OCI-LY1 (cell line): Measurements from ENCODE around the gene POLR2E.

ENCODE experiments used
- H2AFZ ChIP-seq: fragments of 200-600 bp; sonication (generic), shearing (Covaris generic); 2 replicates; pipeline ENCODE4 v1.6.0; 2014; ENCODE audit warnings: antibody characterized with exemption, mild to moderate bottlenecking, low read length
- H3F3A ChIP-seq: fragments of 200-600 bp; sonication (generic), shearing (Covaris generic); 2 replicates; pipeline ENCODE4 v1.6.0; 2014; ENCODE audit warnings: mild to moderate bottlenecking, antibody characterized with exemption, low read length, moderate library complexity; ENCODE audit not compliant: insufficient read depth
- H3K27ac ChIP-seq: fragments of 200-600 bp; sonication (generic); 2 replicates; pipeline ENCODE4 v1.5.1; 2014; ENCODE audit warnings: low read length, mixed run types, mild to moderate bottlenecking, low read depth; ENCODE audit not compliant: poor library complexity, severe bottlenecking
- H3K27me3 ChIP-seq: fragments of 200-600 bp; sonication (generic); 2 replicates; pipeline ENCODE4 v1.6.0; 2014; ENCODE audit warnings: antibody characterized with exemption, mild to moderate bottlenecking, low read length, moderate library complexity; ENCODE audit not compliant: insufficient read depth
- H3K36me3 ChIP-seq: fragments of 200-600 bp; sonication (generic); 2 replicates; pipeline ENCODE4 v1.6.1; 2014; ENCODE audit warnings: mild to moderate bottlenecking, antibody characterized with exemption, low read length, moderate library complexity, mixed read lengths; ENCODE audit not compliant: insufficient read depth
- H3K4me1 ChIP-seq: fragments of 200-600 bp; sonication (generic); 2 replicates; pipeline ENCODE4 v1.5.1; 2014; ENCODE audit warnings: mild to moderate bottlenecking, low read length, moderate library complexity; ENCODE audit not compliant: insufficient read depth, severe bottlenecking
- H3K4me2 ChIP-seq: fragments of 200-600 bp; sonication (generic), shearing (Covaris generic); 2 replicates; pipeline ENCODE4 v1.6.1; 2014; ENCODE audit warnings: low read length
- H3K4me3 ChIP-seq: fragments of 200-600 bp; sonication (generic); 2 replicates; pipeline ENCODE4 v1.5.1; 2014; ENCODE audit warnings: low read length, low read depth, mild to moderate bottlenecking, mixed read lengths; ENCODE audit not compliant: poor library complexity, severe bottlenecking
- H3K79me2 ChIP-seq: fragments of 200-600 bp; shearing (Covaris generic); 2 replicates; pipeline ENCODE4 v1.6.1; 2016; ENCODE audit warnings: mixed run types, low read length, mixed read lengths; ENCODE audit not compliant: insufficient read depth
- H3K9ac ChIP-seq: fragments of 200-600 bp; sonication (generic), shearing (Covaris generic); 2 replicates; pipeline ENCODE4 v1.6.1; 2014; ENCODE audit warnings: mild to moderate bottlenecking, low read length, mixed read lengths
- H3K9me2 ChIP-seq: fragments of 200-600 bp; sonication (generic), shearing (Covaris generic); 2 replicates; pipeline ENCODE4 v1.6.1; 2014; ENCODE audit warnings: low read depth, mild to moderate bottlenecking, low read length, mixed read lengths
- H3K9me3 ChIP-seq: fragments of 200-600 bp; shearing (Covaris generic); 2 replicates; pipeline ENCODE4 v1.6.1; 2014; ENCODE audit warnings: low read length, mixed read lengths
- H4K20me1 ChIP-seq: fragments of 200-600 bp; sonication (generic), shearing (Covaris generic); 2 replicates; pipeline ENCODE4 v1.6.0; 2016; ENCODE audit warnings: mild to moderate bottlenecking, low read length; ENCODE audit not compliant: insufficient read depth
- EZH2 ChIP-seq: fragments of 200-600 bp; sonication (generic), shearing (Covaris generic); IDR thresholded peaks from 2 replicates; pipeline ENCODE4 v1.8.0; 2017; ENCODE audit warnings: borderline replicate concordance, mixed run types, mild to moderate bottlenecking, antibody characterized with exemption, low read length, moderate library complexity, mixed read lengths
- TF ChIP-seq, protein P1 (sequence below): fragments of 200-600 bp; sonication (generic), shearing (Covaris generic); IDR thresholded peaks from 2 replicates; pipeline ENCODE4 v1.5.1; 2017; ENCODE audit warnings: mild to moderate bottlenecking, antibody characterized with exemption, low read length, moderate library complexity, mixed read lengths

The POLR2E gene

DNA sequence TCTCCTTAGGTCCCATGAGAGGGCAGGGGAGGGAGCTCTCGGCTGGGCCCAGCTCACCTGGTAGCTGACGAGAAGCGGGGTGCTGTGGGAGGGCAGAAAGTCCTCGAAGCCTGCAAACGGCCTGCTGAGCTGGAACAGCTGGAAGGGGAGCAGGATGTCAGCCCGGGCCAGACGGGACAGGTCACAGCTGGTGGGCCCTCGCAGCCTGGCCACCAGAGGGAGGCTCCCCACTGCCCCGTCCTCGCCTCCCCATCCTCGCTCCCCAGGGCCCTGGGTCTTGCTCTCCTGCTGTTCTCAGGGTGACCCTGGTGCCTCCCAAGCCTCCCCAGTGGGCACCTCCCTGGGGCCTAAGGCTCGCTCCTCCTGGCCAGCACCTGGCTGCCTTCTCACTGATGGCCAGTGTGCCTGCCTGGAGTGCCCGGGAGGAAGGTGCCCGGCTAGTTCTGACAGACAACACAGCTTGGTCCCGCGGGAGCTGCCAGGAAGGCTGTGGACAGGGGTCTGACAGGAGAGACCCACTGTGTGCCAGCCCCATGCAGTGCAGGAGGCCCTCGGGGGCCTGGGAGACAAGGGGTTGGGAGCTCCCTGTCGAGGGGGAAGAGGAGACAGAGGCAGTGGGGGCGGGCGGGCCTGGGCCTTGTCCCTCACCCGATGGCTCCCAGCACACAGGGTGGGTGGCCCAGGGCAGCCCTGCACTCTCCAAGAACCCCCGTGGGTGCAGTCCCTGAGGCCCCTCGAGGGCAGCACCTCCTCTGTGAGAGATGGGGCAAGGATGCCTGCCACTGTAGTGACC is 28.9 kb upstream of the POLR2E start:
- Histone ChIP-seq H2AFZ (no peak overlapping the region), H3K79me2 (no peaks in the 10 kb centered on the region), H3F3A (no peaks in the 10 kb centered on the region), H3K27ac (no peak overlapping the region), H3K9ac (no peak overlapping the region), H3K9me2 (no peaks in the 10 kb centered on the region), H3K9me3 (no peaks in the 10 kb centered on the region), H3K36me3 (peaks cover 33% of the 10 kb centered on the region), H3K4me1 (no peaks in the 10 kb centered on the region), H3K27me3 (no peaks in the 10 kb centered on the region), H4K20me1 (no peaks in the 10 kb centered on the region), H3K4me2 (no peak overlapping the region), H3K4me3 (no peak overlapping the region)
- TF ChIP-seq, protein P1, sequence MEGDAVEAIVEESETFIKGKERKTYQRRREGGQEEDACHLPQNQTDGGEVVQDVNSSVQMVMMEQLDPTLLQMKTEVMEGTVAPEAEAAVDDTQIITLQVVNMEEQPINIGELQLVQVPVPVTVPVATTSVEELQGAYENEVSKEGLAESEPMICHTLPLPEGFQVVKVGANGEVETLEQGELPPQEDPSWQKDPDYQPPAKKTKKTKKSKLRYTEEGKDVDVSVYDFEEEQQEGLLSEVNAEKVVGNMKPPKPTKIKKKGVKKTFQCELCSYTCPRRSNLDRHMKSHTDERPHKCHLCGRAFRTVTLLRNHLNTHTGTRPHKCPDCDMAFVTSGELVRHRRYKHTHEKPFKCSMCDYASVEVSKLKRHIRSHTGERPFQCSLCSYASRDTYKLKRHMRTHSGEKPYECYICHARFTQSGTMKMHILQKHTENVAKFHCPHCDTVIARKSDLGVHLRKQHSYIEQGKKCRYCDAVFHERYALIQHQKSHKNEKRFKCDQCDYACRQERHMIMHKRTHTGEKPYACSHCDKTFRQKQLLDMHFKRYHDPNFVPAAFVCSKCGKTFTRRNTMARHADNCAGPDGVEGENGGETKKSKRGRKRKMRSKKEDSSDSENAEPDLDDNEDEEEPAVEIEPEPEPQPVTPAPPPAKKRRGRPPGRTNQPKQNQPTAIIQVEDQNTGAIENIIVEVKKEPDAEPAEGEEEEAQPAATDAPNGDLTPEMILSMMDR = no peak
- TF ChIP-seq EZH2 = no peak

DNA sequence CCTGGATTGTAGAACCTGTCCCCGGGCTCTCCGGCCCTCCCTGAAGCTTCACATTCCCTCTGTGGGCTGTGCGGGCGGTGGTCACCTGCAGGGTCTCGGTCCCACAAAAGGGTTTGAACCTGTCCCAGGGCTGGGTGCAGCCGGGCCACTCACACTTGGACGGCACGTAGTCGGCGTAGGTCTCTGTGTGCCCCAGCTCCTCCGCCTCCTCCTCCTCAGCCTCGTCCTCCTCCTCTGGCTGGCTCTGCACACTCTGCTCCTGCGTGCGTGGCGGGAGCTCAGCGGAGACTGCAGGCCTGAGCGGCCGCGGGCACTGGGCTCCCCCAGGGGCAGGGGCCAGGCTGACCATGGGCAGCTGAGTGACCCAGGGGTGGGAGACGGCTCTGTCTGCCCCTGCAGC is 28.2 kb upstream of the POLR2E start:
- Histone ChIP-seq H3K27ac (no peak overlapping the region), H4K20me1 (no peaks in the 10 kb centered on the region), H3K4me1 (no peaks in the 10 kb centered on the region), H3K4me3 (no peak overlapping the region), H3K36me3 (peaks cover 34% of the 10 kb centered on the region), H3K9me3 (no peaks in the 10 kb centered on the region), H3K4me2 (no peak overlapping the region), H3K9me2 (no peaks in the 10 kb centered on the region), H2AFZ (no peak overlapping the region), H3K79me2 (no peaks in the 10 kb centered on the region), H3F3A (no peaks in the 10 kb centered on the region), H3K27me3 (no peaks in the 10 kb centered on the region), H3K9ac (no peak overlapping the region)
- TF ChIP-seq, protein P1 = no peak
- no peak for TF ChIP-seq EZH2

DNA sequence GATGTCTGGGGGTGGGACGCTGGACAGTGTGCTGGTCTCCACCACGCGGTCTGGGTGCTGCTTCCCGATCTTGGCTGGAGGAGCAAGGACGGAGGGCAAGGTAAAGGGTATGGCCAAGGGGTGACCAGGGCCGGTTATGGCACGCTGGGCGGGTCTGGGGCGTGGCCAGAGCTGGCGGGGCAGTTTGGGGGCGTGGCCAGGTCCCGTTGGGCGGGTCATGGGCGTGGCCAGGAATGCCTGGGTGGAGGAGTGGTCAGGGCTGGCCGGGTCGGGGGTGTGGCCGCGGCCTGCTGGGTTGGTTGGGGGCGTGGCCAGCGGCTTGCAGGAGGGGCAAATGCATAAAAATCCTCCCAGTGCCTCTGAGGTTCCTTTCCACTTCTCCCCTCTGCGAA is 27.8 kb upstream of the POLR2E start:
- Histone ChIP-seq H3F3A (no peaks in the 10 kb centered on the region), H3K9me3 (no peaks in the 10 kb centered on the region), H3K4me3 (no peak overlapping the region), H3K36me3 (peaks cover 34% of the 10 kb centered on the region), H3K9me2 (no peaks in the 10 kb centered on the region), H3K9ac (no peak overlapping the region), H3K27me3 (no peaks in the 10 kb centered on the region), H3K4me2 (no peak overlapping the region), H2AFZ (no peak overlapping the region), H4K20me1 (no peaks in the 10 kb centered on the region), H3K27ac (no peak overlapping the region), H3K4me1 (no peaks in the 10 kb centered on the region), H3K79me2 (no peaks in the 10 kb centered on the region)
- TF ChIP-seq EZH2 = no peak
- TF ChIP-seq, protein P1 = no peak
